ENCODE results near the gene PRKCB. TPM values are rescaled to one million over a fixed set of nuclear protein-coding genes. Genes with fewer than 3 reads are reported as not detected.

Gene PRKCB
- total and polyA plus RNA-seq, 2 of the 8 experiments (the other 6 are each of a cell fraction or from before 2014, with no cell fraction given): 7.1 to 12.1 TPM

GRCh38 chr16:23902748-23903414 lies 67.1 kb downstream of the PRKCB start (continued):
- TF ChIP-seq BCL11A (IDR thresholded peaks at IDR 0.05; ENCODE audit: low read depth in 2 of 2, low read length in 2 of 2) (no peak), PHF8 (conservative IDR thresholded peaks at IDR 0.05; ENCODE audit: low read depth, low read length) (no peak)
